CD14-positive monocyte (primary cell): ENCODE results near the gene SLC20A1. TPM values are rescaled to one million over a fixed set of nuclear protein-coding genes. Genes with fewer than 3 reads are reported as not detected.

ENCODE experiments used
- DNase-seq, 3 donors: peaks; one replicate each; pipeline ENCODE4 v3.0.0-alpha.2; 2011 to 2022
- H2AFZ ChIP-seq: 2 replicates; pipeline ENCODE4 v1.6.0; 2012; ENCODE audit warnings: mild to moderate bottlenecking, low read depth, low read length, inconsistent platforms; ENCODE audit not compliant: insufficient read depth, poor library complexity, severe bottlenecking
- H3K27ac ChIP-seq, 2 donors: 1 replicate in 1 of 2; 2 replicates in 1 of 2; pipeline ENCODE4 v1.5.1; 2012 to 2013; ENCODE audit warnings: low read length in 2 of 2, control low read depth in 1 of 2, inconsistent platforms in 1 of 2, low read depth in 1 of 2, mild to moderate bottlenecking in 1 of 2
- H3K27me3 ChIP-seq, 2 donors: one replicate each; pipeline versions ENCODE4 v1.6.0 to v1.6.1; 2011 to 2013; ENCODE audit warnings: low read length in 2 of 2; ENCODE audit not compliant: control insufficient read depth in 2 of 2, insufficient read depth in 2 of 2
- H3K36me3 ChIP-seq, 2 donors: replicated peaks in 1 of 2; 1 replicate in 1 of 2; 2 replicates in 1 of 2; pipeline versions ENCODE4 v1.5.1 to v1.6.1; 2012 to 2013; ENCODE audit warnings: low read length in 2 of 2, control low read depth in 1 of 2, inconsistent platforms in 1 of 2, mild to moderate bottlenecking in 1 of 2; ENCODE audit not compliant: insufficient read depth in 2 of 2, control insufficient read depth in 1 of 2
- H3K4me1 ChIP-seq, 2 donors: 1 replicate in 1 of 2; 2 replicates in 1 of 2; pipeline versions ENCODE4 v1.5.1 to v1.6.1; 2012 to 2013; ENCODE audit warnings: low read length in 2 of 2, control low read depth in 1 of 2, inconsistent platforms in 1 of 2, mild to moderate bottlenecking in 1 of 2, moderate library complexity in 1 of 2; ENCODE audit not compliant: insufficient read depth in 2 of 2, control insufficient read depth in 1 of 2
- H3K4me2 ChIP-seq: replicated peaks from 2 replicates; pipeline ENCODE3; 2012; ENCODE audit warnings: low read length, moderate library complexity, mild to moderate bottlenecking; ENCODE audit not compliant: poor library complexity, severe bottlenecking; ENCODE audit errors: extremely low read depth
- H3K4me3 ChIP-seq, 3 experiments: fragments of 200-600 bp in 1 of 3; sonication (generic) in 1 of 3; replicated peaks in 1 of 3; 1 replicate in 2 of 3; 2 replicates in 1 of 3; pipeline ENCODE4 v1.5.1; 2011 to 2013; ENCODE audit warnings: low read length in 3 of 3, mild to moderate bottlenecking in 3 of 3, control low read depth in 2 of 3, low read depth in 2 of 3, inconsistent platforms in 1 of 3, moderate library complexity in 1 of 3
- H3K79me2 ChIP-seq: 2 replicates; pipeline ENCODE4 v1.6.0; 2012; ENCODE audit warnings: mild to moderate bottlenecking, control low read depth, inconsistent platforms, low read length, moderate library complexity; ENCODE audit not compliant: insufficient read depth
- H3K9ac ChIP-seq: 2 replicates; pipeline ENCODE4 v1.6.0; 2017; ENCODE audit warnings: low read length, mild to moderate bottlenecking; ENCODE audit not compliant: insufficient read depth, poor library complexity, severe bottlenecking
- H3K9me3 ChIP-seq, 2 donors: replicated peaks in 1 of 2; 1 replicate in 1 of 2; 2 replicates in 1 of 2; pipeline versions ENCODE4 v1.5.1 to v1.6.1; 2012 to 2013; ENCODE audit warnings: low read length in 2 of 2, control low read depth in 1 of 2; ENCODE audit not compliant: control insufficient read depth in 1 of 2, insufficient read depth in 1 of 2
- H4K20me1 ChIP-seq: 2 replicates; pipeline ENCODE4 v1.6.0; 2012; ENCODE audit warnings: mild to moderate bottlenecking, low read length, control low read depth, moderate library complexity; ENCODE audit not compliant: insufficient read depth
- H3K27ac Mint-ChIP-seq, 7 donors: one replicate each; pipeline ENCODE4 v1.8.0; 2020; ENCODE audit warnings: mild to moderate bottlenecking in 7 of 7, mixed read lengths in 7 of 7, moderate library complexity in 6 of 7, inconsistent platforms in 2 of 7
- H3K27me3 Mint-ChIP-seq, 3 donors: one replicate each; pipeline ENCODE4 v1.8.0; 2021 to 2022; ENCODE audit warnings: low read depth in 3 of 3, mild to moderate bottlenecking in 3 of 3, mixed read lengths in 3 of 3, moderate library complexity in 3 of 3, inconsistent platforms in 1 of 3
- H3K36me3 Mint-ChIP-seq, 2 donors: one replicate each; pipeline ENCODE4 v1.8.0; 2020; ENCODE audit warnings: mixed read lengths in 2 of 2, inconsistent platforms in 1 of 2, mild to moderate bottlenecking in 1 of 2
- H3K4me1 Mint-ChIP-seq: one replicate; pipeline ENCODE4 v1.8.0; 2020; ENCODE audit warnings: mild to moderate bottlenecking, mixed read lengths
- H3K4me3 Mint-ChIP-seq, 2 donors: one replicate each; pipeline ENCODE4 v1.8.0; 2020; ENCODE audit warnings: mild to moderate bottlenecking in 2 of 2, mixed read lengths in 2 of 2, moderate library complexity in 1 of 2
- H3K9me3 Mint-ChIP-seq, 7 donors: one replicate each; pipeline ENCODE4 v1.8.0; 2020 to 2022; ENCODE audit warnings: mixed read lengths in 7 of 7, mild to moderate bottlenecking in 6 of 7, moderate library complexity in 6 of 7, inconsistent platforms in 2 of 7
- WGBS: methylation state at CpG from one replicate; pipeline ENCODE4 v1.1.5; 2013; ENCODE audit warnings: missing lambda C conversion rate; ENCODE audit not compliant: insufficient coverage; 5-methylcytosine and 5-hydroxymethylcytosine counted together
- intact Hi-C, 2 donors: fragments of 100-400 bp; cut with micrococcal nuclease; formaldehyde crosslinking; loops; one replicate each; pipeline versions ENCODE4 v1.15.0 to v1.15.1; 2023
- polyA plus RNA-seq, 3 donors: library from polyadenylated mRNA; depleted of rRNA in 1 of 3; unstranded in 2 of 3; stranded (reverse) in 1 of 3; fragments of 300-500 nt in 2 of 3; fragments of >200 nt in 1 of 3; fragmentation: Illumina TruSeq in 2 of 3; gene quantifications; 1 replicate in 2 of 3; 2 replicates in 1 of 3; pipeline ENCODE4 v1.2.3, GENCODE V29; 2012 to 2021
- TF ChIP-seq, protein P1 (sequence below): fragments of 200-600 bp; IDR thresholded peaks from one replicate; pipeline ENCODE4 v1.8.0; 2022; ENCODE audit warnings: antibody characterized with exemption, mild to moderate bottlenecking

The SLC20A1 gene
- polyA plus RNA-seq, 3 donors: 16.1 to 112 (median 36.3) TPM

DNA sequence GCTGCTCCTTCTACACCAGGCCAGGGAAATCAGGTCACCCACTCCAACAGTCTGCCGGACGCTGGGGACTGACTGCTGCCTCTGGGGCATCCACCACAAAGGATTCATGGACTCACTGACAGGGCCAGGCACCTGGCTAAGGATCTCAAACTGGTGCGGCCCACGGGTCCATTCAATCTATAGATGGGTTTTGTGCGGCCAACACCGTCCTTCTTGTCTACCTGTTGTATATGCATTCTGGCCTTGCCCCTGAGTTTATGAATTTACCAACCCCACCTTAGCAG is 10.9 kb upstream of the SLC20A1 start:
- no peaks in the 10 kb centered on the region for H3K9me3 ChIP-seq
- no peaks in the 10 kb centered on the region for H3K27me3 ChIP-seq
- no peak overlapping the region for H3K27ac ChIP-seq
- no peak overlapping the region for H3K9ac ChIP-seq
- H3K79me2 ChIP-seq: no peaks in the 10 kb centered on the region
- Mint-ChIP-seq H3K4me3 (no peak overlapping the region), H3K27ac (no peak overlapping the region), H3K27me3 (peaks cover 2 to 6% (median 3%) of the 10 kb centered on the region in 3 donors), H3K36me3 (no peaks in the 10 kb centered on the region), H3K4me1 (peaks cover 52% of the 10 kb centered on the region), H3K9me3 (no peaks in the 10 kb centered on the region)
- H3K4me1 ChIP-seq: peaks cover 34 to 50% of the 10 kb centered on the region in 2 donors
- no peaks in the 10 kb centered on the region for H3K36me3 ChIP-seq
- no peak overlapping the region for H3K4me2 ChIP-seq
- intact Hi-C loops: no loop called here
- H3K4me3 ChIP-seq: no peak overlapping the region
- no peaks in the 10 kb centered on the region for H4K20me1 ChIP-seq
- 96% methylated on average over 5 of the region's 6 CpGs for WGBS
- no peak overlapping the region for H2AFZ ChIP-seq
- no peak for DNase-seq
- TF ChIP-seq, protein P1, sequence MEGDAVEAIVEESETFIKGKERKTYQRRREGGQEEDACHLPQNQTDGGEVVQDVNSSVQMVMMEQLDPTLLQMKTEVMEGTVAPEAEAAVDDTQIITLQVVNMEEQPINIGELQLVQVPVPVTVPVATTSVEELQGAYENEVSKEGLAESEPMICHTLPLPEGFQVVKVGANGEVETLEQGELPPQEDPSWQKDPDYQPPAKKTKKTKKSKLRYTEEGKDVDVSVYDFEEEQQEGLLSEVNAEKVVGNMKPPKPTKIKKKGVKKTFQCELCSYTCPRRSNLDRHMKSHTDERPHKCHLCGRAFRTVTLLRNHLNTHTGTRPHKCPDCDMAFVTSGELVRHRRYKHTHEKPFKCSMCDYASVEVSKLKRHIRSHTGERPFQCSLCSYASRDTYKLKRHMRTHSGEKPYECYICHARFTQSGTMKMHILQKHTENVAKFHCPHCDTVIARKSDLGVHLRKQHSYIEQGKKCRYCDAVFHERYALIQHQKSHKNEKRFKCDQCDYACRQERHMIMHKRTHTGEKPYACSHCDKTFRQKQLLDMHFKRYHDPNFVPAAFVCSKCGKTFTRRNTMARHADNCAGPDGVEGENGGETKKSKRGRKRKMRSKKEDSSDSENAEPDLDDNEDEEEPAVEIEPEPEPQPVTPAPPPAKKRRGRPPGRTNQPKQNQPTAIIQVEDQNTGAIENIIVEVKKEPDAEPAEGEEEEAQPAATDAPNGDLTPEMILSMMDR: no peak

DNA sequence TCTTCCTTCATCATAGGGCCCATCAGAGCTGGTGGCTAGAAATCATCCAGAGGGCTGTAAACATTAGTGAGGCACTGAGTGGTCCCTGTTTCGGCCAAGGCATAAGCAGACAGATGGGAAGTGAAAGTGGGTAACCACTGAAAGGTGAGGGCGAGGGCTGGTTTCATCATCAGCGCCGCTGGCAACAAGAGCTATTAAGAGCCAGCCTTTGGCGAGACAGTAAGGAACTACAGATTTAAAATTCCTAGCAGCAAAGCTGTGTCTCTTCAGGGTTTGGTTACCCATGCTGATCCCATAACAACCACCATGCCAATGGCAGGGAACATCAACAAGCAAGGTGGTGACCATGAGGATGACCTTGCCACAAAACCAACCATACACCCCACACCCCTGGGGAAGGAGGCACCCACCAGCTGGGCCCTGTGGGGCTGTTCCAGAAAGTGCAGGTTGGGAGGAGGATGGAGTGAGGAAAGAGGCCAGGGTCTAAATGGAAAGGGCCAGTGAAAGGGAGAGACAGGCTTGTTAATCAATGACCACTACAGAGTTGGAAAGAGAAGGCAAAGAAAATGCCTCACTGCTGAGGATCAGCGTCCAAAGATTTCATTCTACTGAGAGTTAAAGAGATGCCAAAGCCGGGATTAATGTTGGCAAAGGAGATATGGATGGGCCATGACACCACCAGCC is 9.0 kb upstream of the SLC20A1 start:
- Histone ChIP-seq H3K27me3 (no peaks in the 10 kb centered on the region), H3K9ac (no peak overlapping the region), H3K36me3 (no peaks in the 10 kb centered on the region), H3K4me3 (peak overlapping the region in 1 of 3 experiments; percentile 40), H2AFZ (no peak overlapping the region), H3K4me1 (peaks cover 28 to 48% of the 10 kb centered on the region in 2 donors), H3K27ac (peak overlapping the region in 1 of 2 donors; percentile 48), H3K4me2 (peak overlapping the region; percentile 22), H3K79me2 (no peaks in the 10 kb centered on the region), H4K20me1 (no peaks in the 10 kb centered on the region), H3K9me3 (no peaks in the 10 kb centered on the region)
- peak in 2 of 3 donors; percentile 42 to 54 for DNase-seq
- intact Hi-C loops: no loop called here
- peak overlapping the region in 6 of 7 donors; percentile 15 to 72 (median 36) for H3K27ac Mint-ChIP-seq
- 2% methylated on average over 5 of the region's 7 CpGs for WGBS
- H3K4me1 Mint-ChIP-seq: peaks cover 50% of the 10 kb centered on the region
- no peaks in the 10 kb centered on the region for H3K9me3 Mint-ChIP-seq
- H3K4me3 Mint-ChIP-seq: peak overlapping the region in 1 of 2 donors; percentile 50
- H3K36me3 Mint-ChIP-seq: peaks cover 0 to 3% of the 10 kb centered on the region in 2 donors
- TF ChIP-seq, protein P1: no peak
- peaks cover 2 to 6% (median 3%) of the 10 kb centered on the region in 3 donors for H3K27me3 Mint-ChIP-seq
